Measurements from ENCODE around the gene SUSD5.
"Not testable (repeated sequence)": the region's sequence is repeated elsewhere in the genome, so short reads cannot be mapped to it uniquely, and the experiment has no call there.

SUSD5 gene

GRCh38 chr3:33187368-33187634 lies 31.3 kb downstream of the SUSD5 start:
- no peak for DNase-seq

- DNase-seq: no peak
These were observed 31.9 kb downstream of the SUSD5 start for GRCh38 chr3:33186524-33187367.

- no peak for DNase-seq
These were observed 33.7 kb downstream of the SUSD5 start for GRCh38 chr3:33184863-33185262.

- not testable (repeated sequence) for DNase-seq
These were observed 37.0 kb downstream of the SUSD5 start for GRCh38 chr3:33181641-33182040.

- no peak for DNase-seq
These were observed 37.4 kb downstream of the SUSD5 start for GRCh38 chr3:33181229-33181628.

- DNase-seq: no peak
These were observed 39.5 kb downstream of the SUSD5 start for GRCh38 chr3:33179132-33179531.

GRCh38 chr3:33174711-33175414 lies 43.7 kb downstream of the SUSD5 start:
- no peak for DNase-seq

- no peak for DNase-seq
These were observed 44.5 kb downstream of the SUSD5 start for GRCh38 chr3:33174095-33174494.

GRCh38 chr3:33173672-33174071 lies 44.9 kb downstream of the SUSD5 start:
- DNase-seq: no peak

GRCh38 chr3:33173103-33173502 lies 45.5 kb downstream of the SUSD5 start:
- no peak for DNase-seq

- no peak for DNase-seq
These were observed 47.0 kb downstream of the SUSD5 start for GRCh38 chr3:33171580-33171979.

GRCh38 chr3:33170531-33170930 lies 48.1 kb downstream of the SUSD5 start:
- DNase-seq: no peak

- DNase-seq: no peak
These were observed 50.8 kb downstream of the SUSD5 start for GRCh38 chr3:33167716-33168336.

GRCh38 chr3:33167284-33167683 lies 51.3 kb downstream of the SUSD5 start:
- no peak for DNase-seq

- no peak for DNase-seq
These were observed 52.5 kb downstream of the SUSD5 start for GRCh38 chr3:33166095-33166494.

- DNase-seq: no peak
These were observed 53.2 kb downstream of the SUSD5 start for GRCh38 chr3:33165372-33165771.

- DNase-seq: not testable (repeated sequence)
These were observed 56.0 kb downstream of the SUSD5 start for GRCh38 chr3:33162621-33163020.

- DNase-seq: no peak
These were observed 58.6 kb downstream of the SUSD5 start for GRCh38 chr3:33159981-33160380.

- DNase-seq: no peak
These were observed 59.4 kb downstream of the SUSD5 start for GRCh38 chr3:33159234-33159633.

- DNase-seq: no peak
These were observed 63.3 kb downstream of the SUSD5 start for GRCh38 chr3:33155301-33155700.

- DNase-seq: no peak
These were observed 64.8 kb downstream of the SUSD5 start for GRCh38 chr3:33153782-33154181.

- DNase-seq: no peak
These were observed 65.9 kb downstream of the SUSD5 start for GRCh38 chr3:33152363-33153360.

GRCh38 chr3:33149342-33149741 lies 69.3 kb downstream of the SUSD5 start:
- DNase-seq: no peak
